HAP-1 (cell line): ENCODE data around the gene FILIP1L.
"Not testable (repeated sequence)": the region's sequence is repeated elsewhere in the genome, so short reads cannot be mapped to it uniquely, and the experiment has no call there.

Source experiments
- DNase-seq, 2 experiments: peaks; one replicate each; pipeline ENCODE4 v3.0.0-alpha.2; 2016 to 2020; ENCODE audit warnings: low spot score in 2 of 2
- H3K27me3 ChIP-seq: fragments of 250-450 bp; sonication (Bioruptor Pico); 2 replicates; pipeline ENCODE4 v1.5.1; 2020; ENCODE audit warnings: low read depth, mild to moderate bottlenecking, moderate library complexity
- H3K36me3 ChIP-seq: fragments of 250-450 bp; sonication (Bioruptor Pico); replicated peaks from 2 replicates; pipeline ENCODE4 v1.5.1; 2020; ENCODE audit warnings: mild to moderate bottlenecking
- H3K4me1 ChIP-seq: fragments of 250-450 bp; sonication (Bioruptor Pico); 2 replicates; pipeline ENCODE4 v1.5.1; 2020; ENCODE audit warnings: mild to moderate bottlenecking
- H3K4me3 ChIP-seq: fragments of 250-450 bp; sonication (Bioruptor Pico); 2 replicates; pipeline ENCODE4 v1.5.1; 2020; ENCODE audit warnings: mild to moderate bottlenecking, moderate library complexity
- H3K9me3 ChIP-seq: fragments of 250-450 bp; sonication (Bioruptor Pico); 2 replicates; pipeline ENCODE4 v1.5.1; 2020; ENCODE audit warnings: mild to moderate bottlenecking, moderate library complexity
- in situ Hi-C: fragments of 300-500 bp; cut with MboI; formaldehyde crosslinking; loops from 3 replicates; pipeline ENCODE4 v1.14.3; 2020; ENCODE audit warnings: low sequenced_read_pairs, inconsistent platforms, mixed read lengths

Gene FILIP1L

GRCh38 chr3:99842826-99843589 lies 271.3 kb downstream of the FILIP1L start:
- peak in 1 of 2 experiments; percentile 60 for DNase-seq
- Histone ChIP-seq H3K4me1 (peaks cover 4% of the 10 kb centered on the region), H3K4me3 (no peak overlapping the region), H3K27me3 (no peaks in the 10 kb centered on the region), H3K9me3 (no peaks in the 10 kb centered on the region), H3K36me3 (no peaks in the 10 kb centered on the region)
- in situ Hi-C loops: loop anchor here (25.0 kb wide), 2 partner anchors 219 to 744 kb away; no protein-coding TSS in a partner anchor

GRCh38 chr3:99841949-99842348 lies 272.4 kb downstream of the FILIP1L start:
- not testable (repeated sequence) for H3K36me3 ChIP-seq, H3K27me3 ChIP-seq, H3K4me1 ChIP-seq, H3K4me3 ChIP-seq, DNase-seq, H3K9me3 ChIP-seq
- in situ Hi-C loops: loop anchor here (25.0 kb wide), 2 partner anchors 220 to 745 kb away; no protein-coding TSS in a partner anchor

DNA sequence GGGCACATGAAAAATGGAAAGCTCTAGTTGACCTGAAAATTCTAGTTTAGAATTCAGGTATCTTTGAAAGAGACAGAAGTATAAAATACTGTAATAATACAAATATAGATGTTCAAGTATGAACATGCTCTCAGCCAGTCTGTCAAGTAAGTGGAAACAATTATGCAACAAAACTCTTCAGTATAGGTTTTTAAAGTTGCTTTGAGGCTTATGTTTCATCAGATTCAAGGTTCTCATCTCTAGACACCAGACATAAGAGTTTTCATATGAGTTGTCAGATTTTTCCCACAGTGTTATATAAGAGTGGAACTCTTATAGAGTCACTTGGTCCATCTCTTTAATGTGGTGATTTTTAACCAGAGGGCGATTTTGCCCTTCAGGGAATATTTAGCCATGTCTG lies 274.7 kb downstream of the FILIP1L start:
- peaks cover 10% of the 10 kb centered on the region for H3K4me1 ChIP-seq
- in situ Hi-C loops: loop anchor here (10.0 to 25.0 kb wide), 3 partner anchors 223 to 748 kb away; no protein-coding TSS in a partner anchor
- no peak overlapping the region for H3K4me3 ChIP-seq
- H3K9me3 ChIP-seq: no peaks in the 10 kb centered on the region
- no peaks in the 10 kb centered on the region for H3K36me3 ChIP-seq
- no peak for DNase-seq
- H3K27me3 ChIP-seq: no peaks in the 10 kb centered on the region

DNA sequence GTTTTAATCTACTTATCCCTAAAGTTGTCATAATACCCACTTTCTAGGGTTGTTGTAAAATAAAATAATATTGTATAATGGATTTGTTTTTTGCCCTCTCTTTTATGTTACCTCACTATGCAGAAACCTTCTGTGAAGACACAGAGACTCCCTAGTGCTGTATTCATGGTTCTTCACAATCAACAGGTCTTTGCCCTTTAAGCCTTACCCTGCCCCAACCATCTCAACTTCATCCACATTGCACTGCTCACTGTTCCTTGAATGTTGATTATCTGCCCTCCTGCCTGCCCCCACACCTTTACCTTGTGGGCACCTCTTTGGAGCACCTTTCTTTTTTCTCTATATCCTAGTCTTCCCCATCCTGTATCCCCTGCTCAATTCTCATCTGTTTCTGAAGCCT lies 275.5 kb downstream of the FILIP1L start:
- Histone ChIP-seq H3K4me1 (peaks cover 13% of the 10 kb centered on the region), H3K36me3 (no peaks in the 10 kb centered on the region), H3K9me3 (no peaks in the 10 kb centered on the region), H3K4me3 (no peak overlapping the region), H3K27me3 (no peaks in the 10 kb centered on the region)
- no peak for DNase-seq
- in situ Hi-C loops: loop anchor here (10.0 to 25.0 kb wide), 3 partner anchors 224 to 749 kb away; no protein-coding TSS in a partner anchor

DNA sequence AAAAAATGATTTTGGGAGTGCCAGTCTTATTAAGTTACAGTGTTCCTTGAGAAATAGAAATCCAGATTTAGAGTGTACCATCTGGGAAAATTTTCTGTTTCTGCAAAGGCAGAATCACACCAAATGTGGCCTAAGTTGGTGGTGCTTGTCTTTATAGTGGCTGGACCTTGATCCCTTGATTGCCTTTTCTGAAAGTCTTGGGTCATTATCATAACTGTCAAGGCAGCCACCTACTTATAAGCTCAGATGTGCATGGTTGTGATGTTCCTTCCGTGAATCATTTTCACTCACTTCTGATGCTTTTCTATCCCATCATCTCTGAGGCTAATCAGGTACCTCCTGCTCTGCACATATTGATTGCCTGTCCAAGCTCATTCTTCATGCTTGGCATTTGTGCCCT lies 276.6 kb downstream of the FILIP1L start:
- Histone ChIP-seq H3K36me3 (no peaks in the 10 kb centered on the region), H3K4me1 (peaks cover 9% of the 10 kb centered on the region), H3K4me3 (no peak overlapping the region), H3K9me3 (no peaks in the 10 kb centered on the region), H3K27me3 (no peaks in the 10 kb centered on the region)
- in situ Hi-C loops: loop anchor here (10.0 to 25.0 kb wide), 3 partner anchors 225 to 750 kb away; no protein-coding TSS in a partner anchor
- DNase-seq: no peak

DNA sequence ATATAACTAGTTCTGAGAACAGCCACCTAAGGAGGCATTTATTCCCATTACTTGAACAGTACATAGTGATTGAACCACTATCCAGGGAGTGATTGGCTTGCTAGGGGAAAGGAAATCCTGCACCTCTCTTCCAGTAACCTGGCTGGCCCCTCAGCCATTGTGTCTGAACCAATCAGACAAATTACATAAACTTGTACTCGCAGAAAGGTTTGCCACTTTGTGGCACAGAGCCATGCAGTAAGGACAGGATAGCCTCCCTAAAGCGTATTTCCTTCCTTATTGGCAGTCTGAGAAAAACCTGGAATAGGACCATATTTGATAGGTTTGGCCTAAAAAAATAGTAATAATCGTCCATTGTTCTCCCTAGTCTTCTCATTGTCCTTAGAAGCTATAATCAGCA lies 277.6 kb downstream of the FILIP1L start:
- H3K4me1 ChIP-seq: peaks cover 9% of the 10 kb centered on the region
- H3K27me3 ChIP-seq: no peaks in the 10 kb centered on the region
- DNase-seq: no peak
- in situ Hi-C loops: loop anchor here (10.0 to 25.0 kb wide), 3 partner anchors 226 to 751 kb away; no protein-coding TSS in a partner anchor
- no peak overlapping the region for H3K4me3 ChIP-seq
- H3K9me3 ChIP-seq: no peaks in the 10 kb centered on the region
- no peaks in the 10 kb centered on the region for H3K36me3 ChIP-seq

- Histone ChIP-seq H3K4me1 (peaks cover 9% of the 10 kb centered on the region), H3K4me3 (no peak overlapping the region), H3K9me3 (no peaks in the 10 kb centered on the region), H3K36me3 (no peaks in the 10 kb centered on the region), H3K27me3 (no peaks in the 10 kb centered on the region)
- DNase-seq: no peak
- in situ Hi-C loops: loop anchor here (10.0 to 25.0 kb wide), 3 partner anchors 228 to 753 kb away; no protein-coding TSS in a partner anchor
Measured at GRCh38 chr3:99834211-99834957, 279.9 kb downstream of the FILIP1L start.

- Histone ChIP-seq H3K36me3 (no peaks in the 10 kb centered on the region), H3K4me3 (no peak overlapping the region), H3K9me3 (no peaks in the 10 kb centered on the region), H3K27me3 (no peaks in the 10 kb centered on the region), H3K4me1 (peaks cover 9% of the 10 kb centered on the region)
- DNase-seq: no peak
- in situ Hi-C loops: loop anchor here (10.0 to 25.0 kb wide), 3 partner anchors 229 to 754 kb away; no protein-coding TSS in a partner anchor
Measured at GRCh38 chr3:99833617-99834205, 280.6 kb downstream of the FILIP1L start.

DNA sequence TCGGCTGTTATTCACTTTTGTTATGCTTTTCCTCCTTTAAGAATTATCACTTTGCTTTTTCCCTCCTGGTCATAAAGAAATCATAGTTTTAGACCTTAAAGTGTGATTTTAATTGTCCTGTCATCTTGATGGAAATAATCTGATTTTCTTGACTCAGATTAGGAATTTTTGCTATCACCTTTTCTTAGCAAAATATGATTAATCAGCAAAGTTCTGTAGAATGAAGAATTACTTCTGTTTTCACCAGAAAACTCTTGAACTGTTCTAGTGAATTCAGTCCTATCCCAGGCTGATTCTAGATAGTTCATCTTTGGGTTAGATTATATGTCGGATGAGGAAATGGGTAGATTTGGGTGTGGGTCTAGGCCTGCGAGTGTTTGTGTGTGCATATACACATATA lies 284.5 kb downstream of the FILIP1L start:
- Histone ChIP-seq H3K27me3 (no peaks in the 10 kb centered on the region), H3K36me3 (no peaks in the 10 kb centered on the region), H3K4me1 (peaks cover 9% of the 10 kb centered on the region), H3K9me3 (no peaks in the 10 kb centered on the region), H3K4me3 (no peak overlapping the region)
- in situ Hi-C loops: loop anchor here (10.0 to 25.0 kb wide), 3 partner anchors 232 to 757 kb away; no protein-coding TSS in a partner anchor
- no peak for DNase-seq

DNA sequence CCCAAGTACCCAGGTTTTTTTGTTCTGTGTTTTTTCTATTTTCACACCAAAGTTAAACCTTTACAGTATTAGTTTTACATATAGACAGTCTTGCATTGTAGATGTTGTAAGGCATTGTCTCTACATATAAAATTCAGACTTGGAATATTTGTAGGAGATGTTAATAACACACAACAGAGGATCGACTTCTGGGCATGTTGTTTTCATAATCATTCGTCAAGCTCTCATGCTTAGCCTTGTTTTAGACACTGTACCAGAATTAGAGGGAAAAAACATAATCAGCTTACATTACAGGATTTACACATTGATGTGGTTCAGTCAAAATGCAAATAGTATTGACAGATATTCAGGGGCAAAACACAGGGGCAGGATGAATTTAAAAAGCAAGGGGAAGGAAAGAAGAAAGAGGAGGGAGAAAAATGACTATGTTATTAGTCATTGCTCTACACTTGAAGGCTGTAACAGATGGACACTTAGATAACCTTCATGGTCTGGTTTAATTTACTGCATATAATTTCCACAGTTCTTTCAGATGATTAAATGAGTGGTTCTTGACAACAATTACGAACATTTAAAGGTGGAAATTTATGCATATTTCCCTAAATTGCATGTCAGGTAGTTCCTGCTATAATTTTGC lies 289.2 kb downstream of the FILIP1L start:
- DNase-seq: peak in 1 of 2 experiments; percentile 38
- no peaks in the 10 kb centered on the region for H3K9me3 ChIP-seq
- no peak overlapping the region for H3K4me3 ChIP-seq
- H3K36me3 ChIP-seq: no peaks in the 10 kb centered on the region
- H3K27me3 ChIP-seq: no peaks in the 10 kb centered on the region
- in situ Hi-C loops: loop anchor here (25.0 kb wide), 2 partner anchors 237 to 762 kb away; no protein-coding TSS in a partner anchor
- peaks cover 19% of the 10 kb centered on the region for H3K4me1 ChIP-seq

DNA sequence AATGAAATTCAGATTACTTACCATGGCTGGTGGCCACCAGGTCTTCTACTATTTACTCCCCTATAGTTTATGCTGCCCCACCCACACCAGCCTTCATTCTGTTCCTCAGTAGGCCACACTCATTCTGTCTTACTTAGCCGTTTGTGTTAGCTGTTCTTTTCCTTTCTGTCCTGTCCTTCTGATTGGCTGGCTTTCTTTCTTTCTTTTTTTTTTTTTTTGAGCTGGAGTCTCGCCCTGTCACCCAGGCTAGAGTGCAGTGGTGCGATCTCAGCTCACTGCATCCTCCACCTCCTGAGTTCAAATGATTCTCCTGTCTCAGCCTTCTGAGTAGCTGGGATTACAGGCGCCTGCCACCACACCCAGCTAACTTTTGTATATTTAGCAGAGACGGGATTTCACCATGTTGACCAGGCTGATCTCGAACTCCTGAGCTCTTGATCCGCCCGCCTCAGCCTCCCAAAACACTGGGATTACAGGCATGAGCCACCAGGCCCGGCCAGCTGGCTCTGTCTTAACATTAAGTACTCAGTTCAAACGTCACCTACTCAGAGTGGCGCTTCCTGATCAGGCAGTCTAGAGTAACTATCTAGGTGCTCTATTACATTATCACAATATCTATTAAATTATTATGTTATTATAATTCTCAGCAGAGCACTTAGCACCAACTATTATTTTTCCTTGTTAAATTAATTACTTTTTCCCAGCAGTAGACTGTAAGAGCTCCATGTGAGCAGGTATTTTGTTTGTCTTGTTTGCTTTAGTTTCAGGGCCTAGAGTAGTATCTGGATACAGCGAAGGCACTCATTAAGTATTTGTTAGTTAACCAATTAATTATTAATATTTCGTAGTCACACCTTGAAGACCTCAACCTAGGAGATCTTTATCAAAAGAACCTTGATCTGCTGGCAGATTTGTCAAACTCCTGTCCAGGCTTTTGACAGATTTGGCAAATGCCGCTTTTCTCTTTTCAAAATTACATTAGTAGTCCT lies 290.3 kb downstream of the FILIP1L start:
- Histone ChIP-seq H3K4me3 (no peak overlapping the region), H3K27me3 (no peaks in the 10 kb centered on the region), H3K4me1 (peaks cover 23% of the 10 kb centered on the region), H3K9me3 (no peaks in the 10 kb centered on the region), H3K36me3 (no peaks in the 10 kb centered on the region)
- DNase-seq: peak in 1 of 2 experiments; percentile 16
- in situ Hi-C loops: no loop called here

DNA sequence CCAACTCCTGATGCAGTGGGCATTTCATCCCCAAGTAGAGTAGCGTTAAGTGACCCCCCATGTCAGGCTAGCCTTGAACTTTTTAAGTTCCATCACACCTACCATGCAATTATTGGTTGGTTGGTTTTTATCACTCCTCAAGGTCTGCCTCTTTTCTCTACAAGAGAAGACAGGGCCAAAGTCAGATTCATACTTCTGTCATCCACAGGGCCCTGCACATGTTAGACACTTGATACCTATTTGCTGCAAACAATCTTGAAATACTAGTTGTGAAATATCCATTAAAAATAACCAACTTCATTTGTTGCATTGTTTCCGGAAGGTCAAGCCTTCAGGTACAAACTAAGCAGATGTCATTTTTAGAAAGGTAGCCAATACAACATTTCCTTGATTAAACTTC lies 295.5 kb downstream of the FILIP1L start:
- in situ Hi-C loops: no loop called here
- H3K27me3 ChIP-seq: no peaks in the 10 kb centered on the region
- DNase-seq: no peak
- peak overlapping the region; percentile 63 for H3K4me3 ChIP-seq
- no peaks in the 10 kb centered on the region for H3K36me3 ChIP-seq
- no peaks in the 10 kb centered on the region for H3K9me3 ChIP-seq
- peaks cover 16% of the 10 kb centered on the region for H3K4me1 ChIP-seq
